Calu3 (cell line): ENCODE measurements around the gene ERAP2. TPM values are rescaled to one million over a fixed set of nuclear protein-coding genes. Genes with fewer than 3 reads are reported as not detected.

ENCODE experiments used
- BruUV-seq: library from RNA; stranded (reverse); fragments of 400-500 nt; replicated peaks from 2 replicates; lab custom pipeline; 2021; lab: Mats Ljungman, UMichigan
- CTCF ChIA-PET: fragments of 300-600 bp; sonication (Branson Sonifier 250); formaldehyde crosslinking; loops from one replicate; lab custom pipeline; 2022; ENCODE audit warnings: antibody characterized with exemption; lab: Charles Lee
- DNase-seq: peaks from one replicate; pipeline ENCODE4 v3.0.0; 2022
- H3K27ac Mint-ChIP-seq: one replicate; pipeline ENCODE4 v1.8.0; 2022; ENCODE audit warnings: mixed read lengths; ENCODE audit not compliant: unreplicated experiment
- H3K27me3 Mint-ChIP-seq: one replicate; pipeline ENCODE4 v1.8.0; 2022; ENCODE audit warnings: mixed read lengths; ENCODE audit not compliant: unreplicated experiment
- H3K36me3 Mint-ChIP-seq: one replicate; pipeline ENCODE4 v1.8.0; 2022; ENCODE audit warnings: mild to moderate bottlenecking, moderate library complexity, mixed read lengths; ENCODE audit not compliant: insufficient read depth, unreplicated experiment
- H3K4me1 Mint-ChIP-seq: one replicate; pipeline ENCODE4 v1.8.0; 2022; ENCODE audit warnings: mild to moderate bottlenecking, low read depth, mixed read lengths; ENCODE audit not compliant: unreplicated experiment
- H3K4me3 Mint-ChIP-seq: one replicate; pipeline ENCODE4 v1.8.0; 2022; ENCODE audit warnings: mild to moderate bottlenecking, low read depth, moderate library complexity, mixed read lengths; ENCODE audit not compliant: unreplicated experiment
- H3K9me3 Mint-ChIP-seq: one replicate; pipeline ENCODE4 v1.8.0; 2022; ENCODE audit warnings: low read depth, mixed read lengths; ENCODE audit not compliant: unreplicated experiment
- CTCF ChIP-seq: fragments of 200-600 bp; IDR thresholded peaks from one replicate; pipeline ENCODE4 v1.8.0; 2022; ENCODE audit warnings: antibody characterized with exemption; ENCODE audit not compliant: unreplicated experiment
- intact Hi-C: fragments of 100-400 bp; cut with micrococcal nuclease; formaldehyde crosslinking; loops from one replicate; pipeline ENCODE4 v1.10.0; 2022; ENCODE audit not compliant: unreplicated experiment
- total RNA-seq: library from RNA; stranded (reverse); gene quantifications from 2 replicates; pipeline ENCODE4 v1.2.3, GENCODE V29; 2022

The ERAP2 gene
- total RNA-seq, 1 experiment from 2014 or later, result 67.7 TPM

GRCh38 chr5:96880444-96881164 is 4.3 kb downstream of the ERAP2 start:
- DNase-seq, result no peak
- H3K27ac Mint-ChIP-seq, result peak overlapping the region; percentile 86
- H3K27me3 Mint-ChIP-seq, result no peaks in the 10 kb centered on the region
- TF ChIP-seq CTCF, result no peak
- no TSS peak for BruUV-seq
- H3K9me3 Mint-ChIP-seq, result peaks cover 6% of the 10 kb centered on the region
- peaks cover 38% of the 10 kb centered on the region for H3K4me1 Mint-ChIP-seq
- H3K4me3 Mint-ChIP-seq, result peak overlapping the region; percentile 24
- CTCF ChIA-PET, result interaction anchor here (0.6 kb wide), 1 partner anchor 128 kb away, joined by 3 read pairs; no protein-coding TSS in a partner anchor
- intact Hi-C loops, result loop anchor here (5.0 kb wide), 1 partner anchor 282 kb away; no protein-coding TSS in a partner anchor
- H3K36me3 Mint-ChIP-seq, result peaks cover 37% of the 10 kb centered on the region

- DNase-seq, result no peak
- BruUV-seq, result no TSS peak
- CTCF ChIA-PET, result interaction anchor here (0.6 kb wide), 1 partner anchor 127 kb away, joined by 3 read pairs; no protein-coding TSS in a partner anchor
- Mint-ChIP-seq H3K4me1 (peaks cover 33% of the 10 kb centered on the region), H3K36me3 (peaks cover 27% of the 10 kb centered on the region), H3K27me3 (no peaks in the 10 kb centered on the region), H3K9me3 (peaks cover 6% of the 10 kb centered on the region), H3K27ac (peak overlapping the region; percentile 86), H3K4me3 (no peak overlapping the region)
- no peak for TF ChIP-seq CTCF
- intact Hi-C loops, result loop anchor here (5.0 kb wide), 1 partner anchor 281 kb away; no protein-coding TSS in a partner anchor
These were observed 5.3 kb downstream of the ERAP2 start for GRCh38 chr5:96881511-96882115.

GRCh38 chr5:96883871-96884270 is 7.6 kb downstream of the ERAP2 start:
- BruUV-seq, result no TSS peak
- TF ChIP-seq CTCF, result no peak
- H3K27me3 Mint-ChIP-seq, result no peaks in the 10 kb centered on the region
- H3K27ac Mint-ChIP-seq, result no peak overlapping the region
- DNase-seq, result no peak
- H3K36me3 Mint-ChIP-seq, result peaks cover 21% of the 10 kb centered on the region
- intact Hi-C loops, result loop anchor here (5.0 kb wide), 1 partner anchor 278 kb away; no protein-coding TSS in a partner anchor
- no peak overlapping the region for H3K4me3 Mint-ChIP-seq
- peaks cover 6% of the 10 kb centered on the region for H3K9me3 Mint-ChIP-seq
- CTCF ChIA-PET, result interaction anchor here (0.6 kb wide), 1 partner anchor 1548 kb away, joined by 3 read pairs; no protein-coding TSS in a partner anchor
- peaks cover 33% of the 10 kb centered on the region for H3K4me1 Mint-ChIP-seq

GRCh38 chr5:96884995-96885394 is 8.7 kb downstream of the ERAP2 start:
- no peak for DNase-seq
- no peak overlapping the region for H3K27ac Mint-ChIP-seq
- peaks cover 6% of the 10 kb centered on the region for H3K9me3 Mint-ChIP-seq
- intact Hi-C loops, result loop anchor here (5.0 kb wide), 1 partner anchor 277 kb away; no protein-coding TSS in a partner anchor
- no TSS peak for BruUV-seq
- CTCF ChIA-PET, result interaction anchor here (0.6 to 1.1 kb wide), 2 partner anchors 9 to 137 kb away, joined by 3 read pairs; partner anchors contain the start of gene ERAP2
- H3K4me3 Mint-ChIP-seq, result no peak overlapping the region
- peaks cover 21% of the 10 kb centered on the region for H3K36me3 Mint-ChIP-seq
- H3K27me3 Mint-ChIP-seq, result no peaks in the 10 kb centered on the region
- no peak for TF ChIP-seq CTCF
- peaks cover 28% of the 10 kb centered on the region for H3K4me1 Mint-ChIP-seq
